ENCODE results near the gene EEF1A1.
A peak's percentile ranks its signal among the peaks of the same experiment; 100 is the strongest.
"Not testable (repeated sequence)": the region's sequence is repeated elsewhere in the genome, so short reads cannot be mapped to it uniquely, and the experiment has no call there.

EEF1A1 gene

DNA sequence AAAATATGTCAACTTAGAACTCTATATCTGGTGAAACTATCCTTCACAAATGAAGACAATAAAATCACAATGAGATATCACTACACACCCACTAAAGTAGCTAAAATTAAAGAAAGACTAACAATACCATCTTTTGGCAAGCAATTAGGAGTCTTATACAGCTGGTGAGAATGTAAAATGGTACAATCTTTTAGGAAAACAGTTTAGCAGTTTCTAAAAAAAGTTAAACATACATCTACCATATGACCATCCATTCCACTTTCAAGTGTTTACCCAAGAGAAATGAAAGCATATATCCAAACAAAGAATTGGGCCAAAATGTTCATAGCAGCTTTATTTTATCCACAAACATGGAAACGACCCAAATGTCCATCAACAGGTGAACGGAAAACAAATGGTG, 13.8 kb upstream of the EEF1A1 start:
- DNase-seq = no peak

DNA sequence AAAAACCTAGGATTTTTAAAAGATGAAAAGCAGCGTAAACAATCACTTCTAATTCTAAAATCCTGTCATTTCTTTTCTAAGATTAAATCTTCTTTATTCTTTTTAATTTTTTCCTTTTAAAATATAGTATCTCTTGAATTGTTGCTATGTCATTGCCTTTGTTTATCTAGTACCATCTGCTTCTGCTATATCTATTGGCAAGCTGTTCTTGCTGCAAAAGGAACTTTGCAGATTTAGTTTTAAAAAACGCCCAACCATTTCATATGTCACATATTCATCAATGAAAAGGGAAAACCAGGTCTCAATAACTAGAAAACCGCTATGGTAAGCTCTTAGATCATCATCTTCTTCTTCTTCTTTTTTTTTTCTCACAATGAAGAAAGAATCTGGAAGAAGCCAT, 11.5 kb upstream of the EEF1A1 start:
- DNase-seq = no peak

DNA sequence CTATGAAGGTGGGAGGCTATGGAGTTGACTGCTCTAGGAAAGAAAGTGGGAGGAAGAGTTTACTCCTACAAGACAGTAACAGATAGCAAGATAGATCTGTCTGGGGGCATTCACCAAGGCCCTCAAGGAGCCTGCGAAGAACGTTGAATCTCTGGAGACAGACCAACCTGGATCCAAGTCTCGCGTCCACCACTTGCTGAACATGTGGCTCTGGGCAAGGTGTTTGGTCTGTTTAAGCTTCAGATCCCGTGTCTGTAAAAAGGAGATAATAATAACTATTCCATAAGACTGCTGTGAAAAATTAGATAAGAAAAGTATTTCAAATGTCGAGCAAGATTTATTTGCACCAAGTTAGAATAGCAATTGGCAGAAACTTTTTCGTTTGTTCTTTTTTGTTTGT, 8.1 kb upstream of the EEF1A1 start:
- DNase-seq = no peak

GRCh38 chr6:73525546-73526330, 4.9 kb upstream of the EEF1A1 start:
- no peak for DNase-seq

GRCh38 chr6:73523434-73524123, 2.7 kb upstream of the EEF1A1 start:
- DNase-seq = peak; percentile 64 to 68 (median 66)

- peak in 2 of 4 experiments; percentile 67 to 70 for DNase-seq
Observed at GRCh38 chr6:73521351-73521985, 636 bp upstream of the EEF1A1 start.

DNA sequence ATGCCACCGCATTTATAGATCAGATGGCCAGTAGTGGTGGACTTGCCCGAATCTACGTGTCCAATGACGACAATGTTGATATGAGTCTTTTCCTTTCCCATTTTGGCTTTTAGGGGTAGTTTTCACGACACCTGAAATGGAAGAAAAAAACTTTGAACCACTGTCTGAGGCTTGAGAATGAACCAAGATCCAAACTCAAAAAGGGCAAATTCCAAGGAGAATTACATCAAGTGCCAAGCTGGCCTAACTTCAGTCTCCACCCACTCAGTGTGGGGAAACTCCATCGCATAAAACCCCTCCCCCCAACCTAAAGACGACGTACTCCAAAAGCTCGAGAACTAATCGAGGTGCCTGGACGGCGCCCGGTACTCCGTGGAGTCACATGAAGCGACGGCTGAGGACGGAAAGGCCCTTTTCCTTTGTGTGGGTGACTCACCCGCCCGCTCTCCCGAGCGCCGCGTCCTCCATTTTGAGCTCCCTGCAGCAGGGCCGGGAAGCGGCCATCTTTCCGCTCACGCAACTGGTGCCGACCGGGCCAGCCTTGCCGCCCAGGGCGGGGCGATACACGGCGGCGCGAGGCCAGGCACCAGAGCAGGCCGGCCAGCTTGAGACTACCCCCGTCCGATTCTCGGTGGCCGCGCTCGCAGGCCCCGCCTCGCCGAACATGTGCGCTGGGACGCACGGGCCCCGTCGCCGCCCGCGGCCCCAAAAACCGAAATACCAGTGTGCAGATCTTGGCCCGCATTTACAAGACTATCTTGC, 725 bp downstream of the EEF1A1 start:
- DNase-seq = peak; percentile 53 to 72 (median 62)

DNA sequence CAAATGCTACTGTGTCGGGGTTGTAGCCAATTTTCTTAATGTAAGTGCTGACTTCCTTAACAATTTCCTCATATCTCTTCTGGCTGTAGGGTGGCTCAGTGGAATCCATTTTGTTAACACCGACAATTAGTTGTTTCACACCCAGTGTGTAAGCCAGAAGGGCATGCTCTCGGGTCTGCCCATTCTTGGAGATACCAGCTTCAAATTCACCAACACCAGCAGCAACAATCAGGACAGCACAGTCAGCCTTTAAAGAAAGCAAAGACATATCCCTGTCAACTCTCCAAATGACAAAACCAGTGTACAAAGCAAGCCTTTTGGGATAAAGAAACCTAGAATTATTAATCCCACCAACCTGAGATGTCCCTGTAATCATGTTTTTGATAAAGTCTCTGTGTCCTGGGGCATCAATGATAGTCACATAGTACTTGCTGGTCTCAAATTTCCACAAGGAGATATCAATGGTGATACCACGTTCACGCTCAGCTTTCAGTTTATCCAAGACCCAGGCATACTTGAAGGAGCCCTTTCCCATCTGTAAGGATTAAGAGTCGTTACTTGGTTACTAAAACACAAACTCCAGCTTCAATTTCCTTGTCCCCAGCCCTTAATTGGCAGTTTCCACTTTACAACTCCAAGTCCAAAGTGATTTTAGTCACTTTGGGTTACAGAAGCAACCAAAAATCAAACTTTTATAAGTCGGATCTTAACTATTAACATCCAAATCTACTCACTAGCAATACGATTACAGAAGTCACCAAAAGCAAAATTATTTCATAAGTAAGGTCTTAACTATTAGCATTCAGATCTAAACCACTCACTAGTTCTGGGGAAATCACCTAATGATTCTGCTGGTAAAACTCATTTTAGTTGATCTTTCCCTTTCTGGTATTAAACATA, 1.6 kb downstream of the EEF1A1 start:
- not testable (repeated sequence) for DNase-seq

DNA sequence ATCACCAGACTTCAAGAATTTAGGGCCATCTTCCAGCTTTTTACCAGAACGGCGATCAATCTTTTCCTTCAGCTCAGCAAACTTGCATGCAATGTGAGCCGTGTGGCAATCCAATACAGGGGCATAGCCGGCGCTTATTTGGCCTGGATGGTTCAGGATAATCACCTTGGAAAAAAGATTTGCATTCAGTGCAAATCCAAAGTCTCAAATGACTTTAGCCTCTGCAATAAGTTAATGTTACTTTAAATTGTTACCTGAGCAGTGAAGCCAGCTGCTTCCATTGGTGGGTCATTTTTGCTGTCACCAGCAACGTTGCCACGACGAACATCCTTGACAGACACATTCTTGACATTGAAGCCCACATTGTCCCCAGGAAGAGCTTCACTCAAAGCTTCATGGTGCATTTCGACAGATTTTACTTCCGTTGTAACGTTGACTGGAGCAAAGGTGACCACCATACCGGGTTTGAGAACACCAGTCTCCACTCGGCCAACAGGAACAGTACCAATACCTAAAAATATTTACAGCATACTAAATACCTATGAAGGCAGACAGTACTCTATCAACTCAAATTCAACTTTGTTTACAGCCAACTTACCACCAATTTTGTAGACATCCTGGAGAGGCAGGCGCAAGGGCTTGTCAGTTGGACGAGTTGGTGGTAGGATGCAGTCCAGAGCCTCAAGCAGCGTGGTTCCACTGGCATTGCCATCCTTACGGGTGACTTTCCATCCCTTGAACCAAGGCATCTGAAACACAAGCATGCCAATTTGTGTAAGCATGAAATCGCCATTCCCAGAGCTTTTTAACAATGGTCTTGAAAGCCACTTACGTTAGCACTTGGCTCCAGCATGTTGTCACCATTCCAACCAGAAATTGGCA, 2.5 kb downstream of the EEF1A1 start:
- not testable (repeated sequence) for DNase-seq

DNA sequence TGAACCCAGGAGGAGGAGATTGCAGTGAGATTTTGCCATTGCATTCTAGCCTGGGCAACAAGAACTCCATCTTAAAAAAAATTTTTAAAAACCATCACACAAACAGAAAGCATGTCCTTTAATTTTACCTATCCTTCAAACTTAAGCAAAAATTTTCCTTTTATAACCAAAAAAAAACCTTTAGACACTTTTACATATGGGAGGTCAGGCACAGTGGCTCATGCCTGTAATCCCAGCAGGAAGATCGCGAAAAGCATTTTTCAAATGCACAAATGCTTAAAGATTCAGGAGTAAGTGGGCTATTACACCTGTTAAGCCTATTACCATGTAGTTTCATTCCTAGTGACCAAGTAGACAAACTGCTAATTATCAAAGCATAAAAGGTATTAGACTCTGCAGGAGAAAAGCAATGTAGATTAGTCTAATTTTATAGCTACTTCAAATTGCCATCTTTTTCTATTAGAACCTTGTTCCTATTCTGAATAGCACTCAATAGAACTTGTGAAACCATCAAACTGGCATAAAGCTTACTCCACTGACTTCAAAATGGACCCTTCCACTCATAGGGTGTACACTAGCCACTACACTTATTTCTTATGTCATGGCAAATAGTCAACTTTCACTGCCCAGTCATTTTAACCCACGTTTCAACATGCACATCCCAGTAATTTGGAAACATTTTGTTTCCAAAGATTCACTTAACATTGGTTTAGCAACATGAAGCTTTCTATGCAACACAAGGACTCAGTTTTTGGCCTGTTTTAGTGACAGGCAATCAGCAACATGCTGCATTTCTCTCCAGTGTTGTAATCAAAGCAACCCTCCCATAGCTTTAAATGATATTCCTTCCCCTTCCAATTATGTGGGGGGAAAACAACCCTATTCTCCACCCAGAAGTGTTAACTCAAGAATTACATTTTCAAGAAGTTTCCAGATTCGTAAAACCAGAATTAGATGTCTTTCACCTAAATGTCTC, 4.0 kb downstream of the EEF1A1 start:
- no peak for DNase-seq

DNA sequence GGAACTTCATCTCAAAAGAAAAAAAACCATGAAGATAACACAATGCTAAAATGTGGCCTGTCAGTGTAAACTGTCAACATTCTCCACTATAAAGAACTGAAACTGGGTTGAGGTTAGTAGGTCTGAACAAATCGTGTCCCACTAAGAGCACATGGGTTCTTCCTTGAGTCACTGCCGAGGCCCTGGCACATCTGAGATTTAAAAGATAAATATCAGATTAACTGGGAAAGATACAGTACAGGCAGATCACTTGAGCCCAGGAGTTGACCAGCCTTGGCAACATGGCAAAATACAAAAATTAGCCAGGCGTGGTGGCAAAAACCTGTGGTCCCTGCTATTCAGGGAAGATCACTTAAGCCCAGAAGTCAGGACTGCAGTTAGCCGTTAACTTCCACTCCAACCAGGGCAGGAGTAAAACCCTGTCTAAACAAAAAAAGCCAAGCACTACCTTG, 5.6 kb downstream of the EEF1A1 start:
- DNase-seq = no peak

DNA sequence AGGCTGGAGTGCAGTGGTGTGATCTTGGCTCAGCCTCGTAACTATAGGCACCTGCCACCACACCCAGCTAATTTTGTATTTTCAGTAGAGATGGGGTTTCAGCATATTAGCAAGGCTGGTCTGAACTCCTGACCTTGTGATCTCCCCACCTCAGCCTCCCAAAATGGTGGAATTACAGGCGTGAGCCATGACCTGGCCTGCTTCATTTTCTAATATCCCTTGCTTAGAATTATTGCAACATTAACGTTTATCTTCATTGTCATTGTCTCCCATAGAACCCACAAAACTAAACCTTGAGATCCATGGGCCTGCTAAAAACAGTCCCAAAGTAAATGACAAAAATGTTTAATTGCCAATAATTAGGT, 6.1 kb downstream of the EEF1A1 start:
- DNase-seq = no peak

- DNase-seq = no peak
Observed at GRCh38 chr6:73513496-73513854, 7.4 kb downstream of the EEF1A1 start.

- DNase-seq = no peak
Observed at GRCh38 chr6:73511796-73512195, 9.0 kb downstream of the EEF1A1 start.

DNA sequence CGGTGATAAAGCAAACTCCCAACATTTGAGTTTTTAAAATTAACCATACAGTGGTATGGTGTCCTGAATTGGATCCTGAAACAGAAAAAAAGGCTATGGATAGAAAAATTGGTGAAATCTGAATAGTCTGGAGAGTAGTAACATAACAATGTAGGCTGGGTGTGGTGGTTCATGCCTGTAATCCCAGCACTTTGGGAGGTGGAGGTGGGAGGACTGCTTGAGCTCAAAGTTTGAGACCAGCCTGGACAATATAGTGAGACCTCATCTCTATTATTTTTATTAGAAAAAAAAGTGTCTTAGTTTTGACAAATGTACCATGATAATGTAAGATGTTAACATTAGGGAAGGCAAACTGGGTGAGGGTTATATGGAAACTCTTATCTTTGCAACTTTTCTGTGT, 11.0 kb downstream of the EEF1A1 start:
- no peak for DNase-seq

GRCh38 chr6:73508776-73509175, 12.1 kb downstream of the EEF1A1 start:
- no peak for DNase-seq

- no peak for DNase-seq
Observed at GRCh38 chr6:73506246-73506645, 14.6 kb downstream of the EEF1A1 start.

DNA sequence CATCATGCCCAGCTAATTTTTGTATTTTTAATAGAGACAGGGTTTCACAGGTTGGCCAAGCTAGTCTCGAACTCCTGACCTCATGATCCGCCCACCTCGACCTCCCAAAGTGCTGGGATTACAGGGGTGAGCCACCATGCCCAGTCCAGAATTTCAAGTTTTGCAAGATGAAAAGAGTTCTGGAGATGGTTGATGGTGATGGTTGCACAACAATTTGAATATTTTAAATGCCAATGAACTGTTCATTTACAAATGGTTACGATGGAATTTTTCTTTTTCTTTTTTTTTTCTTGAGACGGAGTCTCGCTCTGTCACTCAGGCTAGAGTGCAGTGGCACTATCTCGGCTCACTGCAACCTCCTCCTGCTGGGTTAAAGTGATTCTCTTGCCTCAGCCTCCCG, 15.1 kb downstream of the EEF1A1 start:
- not testable (repeated sequence) for DNase-seq

- DNase-seq = no peak
Observed at GRCh38 chr6:73505142-73505541, 15.7 kb downstream of the EEF1A1 start.

DNA sequence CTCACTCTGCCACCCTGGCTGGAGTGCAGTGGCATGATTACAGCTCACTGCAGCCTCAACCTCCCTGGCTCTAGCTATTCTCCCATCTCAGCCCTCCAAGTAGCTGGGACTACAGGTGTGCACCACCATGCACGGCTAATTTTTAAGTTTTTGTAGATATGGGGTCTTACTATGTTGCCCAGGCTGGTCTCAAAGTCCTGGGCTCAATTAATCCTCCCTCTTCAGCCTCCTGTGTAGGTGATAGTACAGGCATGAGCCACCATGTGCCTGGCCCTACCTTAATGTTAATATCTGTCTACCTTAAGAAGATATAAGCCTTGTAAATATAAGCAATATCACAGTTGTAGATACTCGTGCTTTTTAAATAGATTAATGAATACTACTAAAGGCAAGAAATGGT, 16.7 kb downstream of the EEF1A1 start:
- no peak for DNase-seq
